Stomach smooth muscle (tissue), 2 donors: ENCODE data around the gene C9orf50.

Experiments used
- H3K27ac ChIP-seq: one replicate; pipeline ENCODE4 v1.7.0; 2013; ENCODE audit warnings: mild to moderate bottlenecking, low read length, inconsistent platforms
- H3K27me3 ChIP-seq, 2 donors: one replicate each; pipeline ENCODE4 v1.7.0; 2013; ENCODE audit warnings: low read length in 2 of 2; ENCODE audit not compliant: insufficient read depth in 2 of 2, control insufficient read depth in 1 of 2
- H3K36me3 ChIP-seq, 2 donors: one replicate each; pipeline ENCODE4 v1.7.0; 2013; ENCODE audit warnings: low read length in 2 of 2; ENCODE audit not compliant: control insufficient read depth in 2 of 2, insufficient read depth in 2 of 2
- H3K4me1 ChIP-seq: one replicate; pipeline ENCODE4 v1.7.0; 2013; ENCODE audit warnings: low read length; ENCODE audit not compliant: control insufficient read depth, insufficient read depth
- H3K4me3 ChIP-seq, 2 donors: one replicate each; pipeline ENCODE4 v1.7.0; 2013; ENCODE audit warnings: low read length in 2 of 2
- H3K9ac ChIP-seq, 2 donors: one replicate each; pipeline ENCODE4 v1.7.0; 2013; ENCODE audit warnings: low read length in 2 of 2, mild to moderate bottlenecking in 1 of 2
- H3K9me3 ChIP-seq, 2 donors: one replicate each; pipeline ENCODE4 v1.7.0; 2013; ENCODE audit warnings: low read length in 2 of 2; ENCODE audit not compliant: control insufficient read depth in 2 of 2
- donor health status: healthy.
- donor health status: Pancreatic carcinoma.

C9orf50 gene

DNA sequence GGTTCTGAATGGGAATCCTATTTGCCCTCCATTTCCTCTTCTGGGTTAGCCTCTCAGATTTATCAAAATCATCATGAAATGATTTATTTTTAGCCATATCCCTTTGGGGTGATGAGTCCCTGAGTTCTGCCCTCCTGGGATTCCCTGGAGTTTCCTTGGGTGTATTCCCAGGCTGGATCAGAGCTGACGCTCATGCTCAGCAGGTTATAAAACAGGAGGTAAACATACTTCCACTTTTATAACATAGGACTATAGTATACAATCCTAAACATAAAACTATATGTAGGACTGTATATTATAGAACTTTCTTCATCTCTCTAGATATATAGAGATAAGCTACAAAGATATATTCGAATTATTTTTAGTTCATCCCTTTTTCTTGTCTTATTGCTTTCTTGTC lies 40.1 kb upstream of the C9orf50 start:
- peaks cover 2 to 6% of the 10 kb centered on the region in 2 donors for H3K27me3 ChIP-seq
- no peak overlapping the region for H3K27ac ChIP-seq
- H3K36me3 ChIP-seq = no peaks in the 10 kb centered on the region
- no peaks in the 10 kb centered on the region for H3K9me3 ChIP-seq
- no peaks in the 10 kb centered on the region for H3K4me1 ChIP-seq
- no peak overlapping the region for H3K4me3 ChIP-seq
- H3K9ac ChIP-seq = no peak overlapping the region

DNA sequence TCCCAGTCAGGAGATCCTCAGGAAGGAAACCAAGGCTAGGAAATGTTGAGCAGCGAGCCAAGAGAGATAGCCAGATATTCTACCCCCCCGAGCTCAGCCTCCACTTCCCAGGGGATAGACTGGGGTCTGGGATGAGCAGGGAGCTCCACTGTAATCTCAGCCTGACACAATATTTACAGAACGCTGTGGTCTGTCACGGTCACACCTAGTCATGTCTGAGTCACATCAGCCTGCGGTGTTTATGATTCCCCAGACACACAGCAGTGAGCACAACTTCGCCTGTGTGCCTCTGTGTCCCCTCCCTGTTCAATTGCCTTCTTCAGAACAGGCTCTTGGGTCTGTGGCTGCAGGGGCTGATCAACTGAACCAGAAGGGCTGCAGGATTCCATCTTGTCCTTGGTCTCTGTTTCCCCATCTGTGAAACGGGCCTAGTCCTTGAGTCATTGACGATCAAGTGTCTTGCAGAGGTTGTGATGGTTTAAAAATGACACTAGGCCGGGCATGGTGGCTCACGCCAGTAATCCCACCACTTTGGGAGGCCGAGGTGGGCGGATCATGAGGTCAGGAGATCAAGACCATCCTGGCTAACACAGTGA lies 36.0 kb upstream of the C9orf50 start:
- Histone ChIP-seq H3K4me3 (no peak overlapping the region), H3K9me3 (no peaks in the 10 kb centered on the region), H3K9ac (no peak overlapping the region), H3K36me3 (no peaks in the 10 kb centered on the region), H3K27ac (no peak overlapping the region), H3K27me3 (peaks cover 0 to 2% of the 10 kb centered on the region in 2 donors), H3K4me1 (peaks cover 5% of the 10 kb centered on the region)

DNA sequence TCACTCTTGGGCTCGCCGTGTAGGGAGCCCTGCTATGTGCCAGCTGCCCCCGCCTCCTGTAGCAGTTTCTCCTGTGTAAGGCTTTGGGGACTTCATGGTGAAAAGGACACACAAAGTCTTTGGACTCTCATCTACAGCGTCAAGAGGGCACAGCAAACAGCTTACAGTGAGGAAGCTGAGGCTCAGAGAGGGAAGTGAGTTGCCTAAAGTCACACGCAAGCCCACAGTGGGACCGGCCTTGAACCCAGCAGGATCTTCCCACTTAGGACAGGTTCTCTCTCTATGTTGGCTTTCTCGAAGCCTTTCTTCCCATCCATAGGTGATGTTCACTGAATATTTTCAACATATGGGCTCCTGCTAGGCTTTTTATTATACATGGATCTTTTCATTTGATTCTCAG lies 34.8 kb upstream of the C9orf50 start:
- Histone ChIP-seq H3K36me3 (no peaks in the 10 kb centered on the region), H3K9ac (no peak overlapping the region), H3K27me3 (peaks cover 0 to 2% of the 10 kb centered on the region in 2 donors), H3K27ac (no peak overlapping the region), H3K4me3 (no peak overlapping the region), H3K4me1 (peaks cover 5% of the 10 kb centered on the region), H3K9me3 (no peaks in the 10 kb centered on the region)

DNA sequence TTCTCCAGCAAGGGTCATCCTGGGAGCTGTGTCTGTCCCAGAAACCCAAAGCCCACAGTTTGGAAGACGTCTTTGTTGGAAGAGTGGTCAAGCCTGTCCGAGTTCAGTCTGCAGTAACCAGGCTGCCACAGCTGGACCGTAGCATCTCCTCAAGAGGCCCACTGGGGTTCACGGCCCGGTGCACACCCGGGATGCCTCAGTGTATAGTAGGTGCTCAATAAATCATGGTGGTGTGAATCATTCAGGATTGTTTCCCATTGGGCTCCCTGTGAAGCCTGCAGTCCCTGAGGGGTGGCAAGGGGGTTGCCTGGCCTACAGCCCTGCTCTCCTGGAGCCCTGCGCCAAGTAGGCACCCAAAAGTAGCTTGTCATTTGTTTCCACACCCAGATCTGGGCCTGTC lies 34.3 kb upstream of the C9orf50 start:
- Histone ChIP-seq H3K9me3 (no peaks in the 10 kb centered on the region), H3K4me3 (no peak overlapping the region), H3K27me3 (peaks cover 0 to 2% of the 10 kb centered on the region in 2 donors), H3K36me3 (no peaks in the 10 kb centered on the region), H3K27ac (no peak overlapping the region), H3K4me1 (peaks cover 5% of the 10 kb centered on the region), H3K9ac (no peak overlapping the region)

DNA sequence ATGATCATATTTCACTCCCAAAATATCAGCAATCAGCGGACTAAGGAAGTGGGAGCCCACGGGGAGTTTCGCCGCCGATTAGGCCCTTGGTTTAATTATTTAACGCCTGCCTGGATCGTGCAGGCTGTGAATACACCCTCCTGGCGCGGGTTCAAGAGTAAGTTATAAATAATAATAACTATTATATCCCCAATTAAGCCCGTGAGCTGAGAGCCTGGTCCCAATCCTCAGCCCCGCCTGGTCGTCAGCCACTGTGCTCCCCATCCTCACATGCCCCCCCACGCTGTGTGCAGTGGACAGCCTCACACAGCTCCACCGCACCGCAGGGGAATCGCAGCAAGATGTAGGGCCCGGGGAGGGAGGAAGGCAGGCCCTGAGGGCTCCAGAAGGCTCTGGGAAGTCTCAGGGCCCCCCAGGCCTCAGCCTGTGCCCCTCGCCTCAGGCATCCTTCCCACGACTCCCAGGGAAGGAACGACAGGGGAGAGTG lies 33.7 kb upstream of the C9orf50 start:
- Histone ChIP-seq H3K27me3 (peaks cover 0 to 2% of the 10 kb centered on the region in 2 donors), H3K27ac (no peak overlapping the region), H3K4me1 (peaks cover 5% of the 10 kb centered on the region), H3K9me3 (no peaks in the 10 kb centered on the region), H3K9ac (no peak overlapping the region), H3K4me3 (no peak overlapping the region), H3K36me3 (no peaks in the 10 kb centered on the region)

DNA sequence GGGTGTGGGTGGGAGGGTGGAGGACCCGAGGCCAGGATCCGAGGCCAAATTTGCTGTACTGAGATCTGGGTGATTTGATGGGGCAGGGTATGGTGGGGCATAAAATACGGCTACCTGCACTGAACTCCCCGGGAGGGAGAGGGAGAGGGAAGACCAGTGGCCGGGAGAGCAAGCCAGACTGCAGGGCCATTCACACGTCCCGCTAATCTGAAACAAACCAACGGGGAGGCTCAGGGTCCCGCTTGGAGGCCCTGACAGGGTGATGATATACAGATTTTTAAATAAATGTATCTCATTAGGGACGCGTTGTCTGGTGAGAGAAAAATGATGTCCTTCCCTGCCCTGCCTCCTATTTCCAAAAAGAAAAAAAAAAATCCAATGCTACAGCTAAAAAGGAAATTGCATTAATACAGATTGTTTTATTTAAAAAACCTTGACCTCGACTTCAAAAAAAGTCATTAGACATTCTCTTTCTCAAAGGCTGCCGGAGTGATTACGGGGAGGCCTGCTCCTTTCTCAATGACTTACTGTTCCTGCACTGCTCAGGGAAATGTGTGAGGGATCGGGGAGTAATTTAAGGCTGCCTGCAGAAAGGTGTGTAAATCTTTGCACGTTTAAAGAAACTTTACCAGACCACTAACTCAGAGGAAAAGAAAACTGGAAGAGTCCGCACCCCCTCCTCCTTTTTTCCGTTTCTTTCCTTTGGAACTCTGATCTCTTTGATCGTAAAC lies 33.1 kb upstream of the C9orf50 start:
- H3K27me3 ChIP-seq = peaks cover 0 to 2% of the 10 kb centered on the region in 2 donors
- H3K9me3 ChIP-seq = no peaks in the 10 kb centered on the region
- no peak overlapping the region for H3K9ac ChIP-seq
- H3K36me3 ChIP-seq = no peaks in the 10 kb centered on the region
- no peak overlapping the region for H3K27ac ChIP-seq
- no peak overlapping the region for H3K4me3 ChIP-seq
- peaks cover 5% of the 10 kb centered on the region for H3K4me1 ChIP-seq

DNA sequence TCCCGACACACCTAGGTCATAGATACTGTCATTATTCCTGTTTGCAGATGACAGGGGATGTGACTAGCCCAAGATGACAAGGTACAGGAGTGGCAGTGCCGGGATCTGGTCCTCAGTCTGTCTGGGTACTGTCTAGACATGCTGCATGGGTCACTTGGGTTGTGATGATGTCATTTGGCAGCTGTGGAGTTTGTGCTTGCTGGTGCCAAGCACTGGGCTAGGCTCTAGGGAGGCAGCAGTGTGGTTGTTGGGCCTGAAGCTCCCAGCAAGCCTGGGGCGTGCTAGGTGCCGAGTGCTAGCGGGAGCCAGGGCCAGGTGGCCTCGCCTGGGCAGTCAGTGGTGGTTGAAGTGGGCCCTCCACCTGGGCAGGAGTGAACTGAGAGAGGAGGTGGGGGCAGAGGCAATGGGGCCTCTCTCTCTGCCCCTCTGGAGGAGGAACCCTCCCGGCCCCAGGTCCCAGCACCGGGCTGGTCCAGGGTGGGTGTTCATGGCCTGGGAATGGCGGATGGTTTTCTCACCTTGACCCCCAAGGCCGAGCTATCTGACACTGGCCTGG lies 29.9 kb upstream of the C9orf50 start:
- Histone ChIP-seq H3K4me3 (no peak overlapping the region), H3K36me3 (no peaks in the 10 kb centered on the region), H3K27me3 (no peaks in the 10 kb centered on the region), H3K9ac (no peak overlapping the region), H3K4me1 (peaks cover 5% of the 10 kb centered on the region), H3K27ac (no peak overlapping the region), H3K9me3 (no peaks in the 10 kb centered on the region)

DNA sequence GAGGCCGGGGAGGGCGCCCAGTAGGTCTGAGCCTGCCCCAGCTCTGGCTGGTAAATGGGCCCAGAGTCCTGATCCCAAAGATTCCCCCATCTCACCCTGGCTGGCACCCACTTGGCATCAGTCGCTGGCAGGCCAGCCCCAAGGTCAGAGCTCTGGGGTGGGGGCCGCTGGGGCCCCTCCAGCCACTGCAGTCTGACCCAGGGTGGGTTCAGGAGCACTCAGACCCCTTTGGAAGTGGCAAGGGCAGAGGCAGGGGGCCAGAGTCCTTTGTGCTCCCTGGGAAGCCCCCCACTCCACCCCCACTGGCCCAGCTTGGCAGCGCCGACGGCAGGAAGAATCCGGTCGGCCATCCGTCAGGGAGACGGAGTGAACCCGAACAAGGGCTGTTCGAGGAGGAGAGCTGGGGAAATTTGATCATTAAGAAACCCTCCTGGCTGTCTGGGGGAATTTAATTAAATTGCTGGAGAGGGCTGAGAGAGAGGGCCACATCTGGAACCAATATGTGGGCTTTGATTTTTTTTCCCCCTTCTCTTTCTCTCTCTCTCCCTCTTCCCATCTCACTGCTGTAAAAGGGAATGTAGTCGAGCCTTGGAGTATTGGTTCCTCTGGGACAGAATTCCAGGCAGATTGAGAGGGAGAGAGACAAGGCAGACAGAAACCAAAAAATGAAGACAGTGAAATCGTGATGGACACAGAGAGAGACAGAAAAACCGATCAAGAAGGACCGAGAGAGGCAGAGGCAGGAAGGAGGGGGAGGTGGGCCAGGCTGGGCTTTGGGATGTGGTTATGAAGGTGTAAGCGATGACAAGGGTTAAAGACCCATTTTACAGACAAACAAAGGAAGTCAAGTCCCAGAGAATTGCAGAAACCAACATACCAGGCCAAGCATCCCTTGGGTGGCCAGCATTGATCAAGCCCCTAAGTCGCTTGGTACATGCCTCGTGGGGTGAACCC lies 29.1 kb upstream of the C9orf50 start:
- Histone ChIP-seq H3K27me3 (no peaks in the 10 kb centered on the region), H3K9me3 (no peaks in the 10 kb centered on the region), H3K27ac (no peak overlapping the region), H3K4me3 (no peak overlapping the region), H3K4me1 (peaks cover 5% of the 10 kb centered on the region), H3K36me3 (no peaks in the 10 kb centered on the region), H3K9ac (no peak overlapping the region)

DNA sequence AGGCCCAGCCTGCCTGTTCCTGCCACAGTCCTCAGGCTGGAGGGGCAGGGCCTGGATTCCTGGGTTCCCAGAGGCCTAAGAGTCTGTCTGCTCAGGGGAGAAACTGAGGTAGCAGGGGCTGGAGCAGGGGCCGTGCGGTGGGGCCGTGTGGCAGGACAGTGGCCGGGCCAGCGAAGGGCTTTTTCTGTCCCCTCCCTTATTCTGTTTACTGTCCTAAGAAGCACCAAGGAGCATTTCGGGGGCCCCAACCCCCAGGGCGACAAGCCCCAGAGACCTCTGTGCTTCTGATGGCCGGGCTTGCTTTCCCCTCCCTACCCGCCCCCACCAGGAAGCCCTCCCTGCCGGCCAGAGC lies 27.8 kb upstream of the C9orf50 start:
- Histone ChIP-seq H3K9me3 (no peaks in the 10 kb centered on the region), H3K27ac (no peak overlapping the region), H3K36me3 (no peaks in the 10 kb centered on the region), H3K27me3 (no peaks in the 10 kb centered on the region), H3K4me1 (no peaks in the 10 kb centered on the region), H3K4me3 (no peak overlapping the region), H3K9ac (no peak overlapping the region)

DNA sequence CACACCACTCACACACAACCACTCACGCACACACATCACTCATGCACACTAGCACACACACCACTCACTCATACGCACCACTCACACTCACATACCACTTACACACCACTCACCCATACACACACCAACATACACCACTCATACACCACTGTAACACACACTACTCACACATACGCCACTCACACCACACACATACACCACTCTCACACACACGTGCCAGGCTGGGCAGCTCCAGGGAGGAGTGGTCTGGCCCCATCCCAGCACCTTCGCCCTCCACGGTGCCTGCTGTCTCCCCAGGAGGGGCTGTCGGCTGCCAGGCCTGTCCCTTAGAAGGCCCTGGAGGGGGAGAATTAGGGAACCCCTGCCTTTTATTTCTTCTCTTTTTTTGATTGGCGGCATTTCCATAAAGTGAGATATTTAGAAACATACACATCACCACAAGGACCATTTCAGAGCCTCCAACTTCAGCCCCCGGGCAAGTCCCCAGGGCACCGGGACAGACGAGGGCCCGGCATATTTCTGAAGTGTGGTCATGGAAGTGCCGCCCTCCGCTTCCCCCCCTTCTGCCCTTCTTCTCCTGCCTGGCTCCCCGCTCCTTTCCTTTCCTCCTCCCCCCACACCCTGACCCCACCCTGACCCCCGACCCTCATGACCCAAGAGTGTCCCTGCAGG lies 27.3 kb upstream of the C9orf50 start:
- Histone ChIP-seq H3K27ac (no peak overlapping the region), H3K9ac (no peak overlapping the region), H3K4me1 (no peaks in the 10 kb centered on the region), H3K36me3 (no peaks in the 10 kb centered on the region), H3K9me3 (no peaks in the 10 kb centered on the region), H3K4me3 (no peak overlapping the region), H3K27me3 (no peaks in the 10 kb centered on the region)
